ENCODE data around the gene MAB21L1.

MAB21L1 gene

GRCh38 chr13:35473206-35473775, 3.2 kb downstream of the MAB21L1 start:
- no peak for TF ChIP-seq ESRRG (CRISPR knock-in tag; IDR thresholded peaks at IDR 0.05)
- no peak for TF ChIP-seq CREB5 (CRISPR knock-in tag; IDR thresholded peaks at IDR 0.05; ENCODE audit: low read depth)
- TF ChIP-seq ZFP30 (CRISPR knock-in tag; IDR thresholded peaks at IDR 0.05) = no peak
- no peak for TF ChIP-seq ARNTL (CRISPR knock-in tag; IDR thresholded peaks at IDR 0.05; ENCODE audit: borderline replicate concordance, low read depth)
- TF ChIP-seq ZNF70 (CRISPR knock-in tag; IDR thresholded peaks at IDR 0.05) = no peak
- no peak for TF ChIP-seq PPARA (CRISPR knock-in tag; IDR thresholded peaks at IDR 0.05; ENCODE audit: borderline replicate concordance)
- TF ChIP-seq TOX (CRISPR knock-in tag; IDR thresholded peaks at IDR 0.05; ENCODE audit: borderline replicate concordance) = no peak
- TF ChIP-seq, protein P1, sequence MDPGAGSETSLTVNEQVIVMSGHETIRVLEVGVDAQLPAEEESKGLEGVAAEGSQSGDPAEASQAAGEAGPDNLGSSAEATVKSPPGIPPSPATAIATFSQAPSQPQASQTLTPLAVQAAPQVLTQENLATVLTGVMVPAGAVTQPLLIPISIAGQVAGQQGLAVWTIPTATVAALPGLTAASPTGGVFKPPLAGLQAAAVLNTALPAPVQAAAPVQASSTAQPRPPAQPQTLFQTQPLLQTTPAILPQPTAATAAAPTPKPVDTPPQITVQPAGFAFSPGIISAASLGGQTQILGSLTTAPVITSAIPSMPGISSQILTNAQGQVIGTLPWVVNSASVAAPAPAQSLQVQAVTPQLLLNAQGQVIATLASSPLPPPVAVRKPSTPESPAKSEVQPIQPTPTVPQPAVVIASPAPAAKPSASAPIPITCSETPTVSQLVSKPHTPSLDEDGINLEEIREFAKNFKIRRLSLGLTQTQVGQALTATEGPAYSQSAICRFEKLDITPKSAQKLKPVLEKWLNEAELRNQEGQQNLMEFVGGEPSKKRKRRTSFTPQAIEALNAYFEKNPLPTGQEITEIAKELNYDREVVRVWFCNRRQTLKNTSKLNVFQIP (CRISPR knock-in tag; IDR thresholded peaks at IDR 0.05; ENCODE audit: borderline replicate concordance, low read depth) = no peak
- TF ChIP-seq ZNF8 (CRISPR knock-in tag; IDR thresholded peaks at IDR 0.05) = no peak
- TF ChIP-seq RARB (CRISPR knock-in tag; IDR thresholded peaks at IDR 0.05) = no peak
- TF ChIP-seq TSHZ2 (CRISPR knock-in tag; IDR thresholded peaks at IDR 0.05) = no peak
- TF ChIP-seq ZNF565 (CRISPR knock-in tag; conservative IDR thresholded peaks at IDR 0.05; ENCODE audit: low read depth) = no peak
- TF ChIP-seq OSR1 (CRISPR knock-in tag; IDR thresholded peaks at IDR 0.05) = no peak
- no peak for TF ChIP-seq ZC3H10 (CRISPR knock-in tag; IDR thresholded peaks at IDR 0.05)
- no peak for TF ChIP-seq TCF4 (CRISPR knock-in tag; IDR thresholded peaks at IDR 0.05; ENCODE audit: borderline replicate concordance)
- no peak for TF ChIP-seq GLIS3 (CRISPR knock-in tag; IDR thresholded peaks at IDR 0.05)
- TF ChIP-seq, protein P2, sequence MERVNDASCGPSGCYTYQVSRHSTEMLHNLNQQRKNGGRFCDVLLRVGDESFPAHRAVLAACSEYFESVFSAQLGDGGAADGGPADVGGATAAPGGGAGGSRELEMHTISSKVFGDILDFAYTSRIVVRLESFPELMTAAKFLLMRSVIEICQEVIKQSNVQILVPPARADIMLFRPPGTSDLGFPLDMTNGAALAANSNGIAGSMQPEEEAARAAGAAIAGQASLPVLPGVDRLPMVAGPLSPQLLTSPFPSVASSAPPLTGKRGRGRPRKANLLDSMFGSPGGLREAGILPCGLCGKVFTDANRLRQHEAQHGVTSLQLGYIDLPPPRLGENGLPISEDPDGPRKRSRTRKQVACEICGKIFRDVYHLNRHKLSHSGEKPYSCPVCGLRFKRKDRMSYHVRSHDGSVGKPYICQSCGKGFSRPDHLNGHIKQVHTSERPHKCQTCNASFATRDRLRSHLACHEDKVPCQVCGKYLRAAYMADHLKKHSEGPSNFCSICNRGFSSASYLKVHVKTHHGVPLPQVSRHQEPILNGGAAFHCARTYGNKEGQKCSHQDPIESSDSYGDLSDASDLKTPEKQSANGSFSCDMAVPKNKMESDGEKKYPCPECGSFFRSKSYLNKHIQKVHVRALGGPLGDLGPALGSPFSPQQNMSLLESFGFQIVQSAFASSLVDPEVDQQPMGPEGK (CRISPR knock-in tag; IDR thresholded peaks at IDR 0.05; ENCODE audit: borderline replicate concordance) = no peak
- no peak for ATAC-seq

- ATAC-seq = peak; percentile 1; the same call in 1 of the 3 replicates
- TF ChIP-seq ZNF565 (CRISPR knock-in tag; conservative IDR thresholded peaks at IDR 0.05; ENCODE audit: low read depth) = no peak
- TF ChIP-seq CSDC2 (CRISPR knock-in tag; IDR thresholded peaks at IDR 0.05) = no peak
- TF ChIP-seq PPARA (CRISPR knock-in tag; IDR thresholded peaks at IDR 0.05; ENCODE audit: borderline replicate concordance) = no peak
- no peak for TF ChIP-seq ZNF70 (CRISPR knock-in tag; IDR thresholded peaks at IDR 0.05)
- TF ChIP-seq ZC3H10 (CRISPR knock-in tag; IDR thresholded peaks at IDR 0.05) = no peak
- TF ChIP-seq ISL1 (CRISPR knock-in tag; IDR thresholded peaks at IDR 0.05) = no peak
- no peak for TF ChIP-seq TOX (CRISPR knock-in tag; IDR thresholded peaks at IDR 0.05; ENCODE audit: borderline replicate concordance)
- no peak for TF ChIP-seq CSRNP3 (CRISPR knock-in tag; IDR thresholded peaks at IDR 0.05)
- TF ChIP-seq, protein P2 (CRISPR knock-in tag; IDR thresholded peaks at IDR 0.05; ENCODE audit: borderline replicate concordance) = no peak
Observed at GRCh38 chr13:35472323-35472881, 4.1 kb downstream of the MAB21L1 start.

Data from SK-N-SH treated with all-trans-retinoic acid at 6 μM for 48 hours (cell line).